GM18498 (cell line): Measurements from ENCODE around the gene SERGEF.

Experiments
- ATAC-seq: cut with Tn5 transposase; IDR thresholded peaks from one replicate; pipeline ENCODE4 v1.9.1; 2021; ENCODE audit warnings: mild to moderate bottlenecking, moderate library complexity; ENCODE audit not compliant: unreplicated experiment

Gene SERGEF

GRCh38 chr11:17740649-17741235 lies 272.1 kb downstream of the SERGEF start:
- no peak for ATAC-seq

GRCh38 chr11:17739945-17740338 lies 272.9 kb downstream of the SERGEF start:
- no peak for ATAC-seq

GRCh38 chr11:17738151-17738973 lies 274.5 kb downstream of the SERGEF start:
- no peak for ATAC-seq
